ENCODE measurements around the gene SMARCC2. TPM values are rescaled to one million over a fixed set of nuclear protein-coding genes. Genes with fewer than 3 reads are reported as not detected.
A peak's percentile ranks its signal among the peaks of the same experiment; 100 is the strongest.

SMARCC2 gene
- total RNA-seq (2022) (89.1 and 94.8 TPM in 2 replicates), Bru-seq, nascent RNA (percentile 91 among the genes with signal in this experiment), BruChase-seq, experiment 1, labeled RNA remaining after a 2-hour chase (percentile 96 among the genes with signal in this experiment), BruChase-seq, experiment 2, labeled RNA remaining after a 6-hour chase (percentile 97 among the genes with signal in this experiment)
- long read RNA-seq, full-length matches to known transcripts = 17 of 63 reads
- long read RNA-seq, partial matches to known transcripts = 29 of 63 reads
- long read RNA-seq, other reads (novel, unspliced or antisense) = 17 of 63 reads

DNA sequence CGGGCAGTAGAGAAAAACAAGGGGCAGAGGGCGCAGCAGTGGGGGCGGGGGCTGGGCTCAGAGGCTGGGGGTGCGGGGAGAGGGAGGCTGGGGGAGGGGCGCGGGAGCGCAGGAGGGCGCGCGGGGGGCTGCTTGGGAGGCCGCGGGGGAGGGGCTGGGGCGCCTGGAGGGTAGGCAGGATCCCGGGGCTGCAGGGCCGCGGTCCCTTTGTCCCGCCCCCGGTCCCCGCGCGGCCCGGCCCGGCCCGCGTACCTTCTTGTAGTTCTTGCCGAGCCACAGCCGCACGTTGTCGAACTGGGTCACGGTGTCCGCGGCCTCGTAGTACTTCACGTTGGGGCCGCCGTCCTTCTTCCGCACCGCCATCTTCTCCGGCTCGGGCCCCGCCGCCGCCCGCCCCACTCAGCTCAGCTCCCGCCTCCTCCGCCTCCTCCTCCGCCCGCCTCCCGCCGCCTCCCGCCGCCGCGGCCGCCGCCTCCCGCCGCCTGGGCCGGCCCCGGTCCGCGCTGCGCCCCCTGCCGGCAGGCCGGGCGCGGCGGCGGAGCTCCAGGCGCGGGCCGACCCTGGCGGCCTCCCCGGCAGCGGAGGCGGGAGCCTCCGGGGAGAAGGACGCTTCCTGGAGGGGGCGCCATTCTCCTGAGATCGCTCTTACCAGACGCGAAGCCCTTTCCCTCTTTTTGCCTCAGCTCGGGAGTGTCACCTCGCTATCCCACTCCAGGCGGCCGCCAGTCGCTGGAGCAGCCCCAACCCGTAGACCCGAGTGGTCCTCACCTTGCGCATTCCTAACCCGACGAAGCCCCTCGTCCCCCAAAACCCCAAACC is at the start of gene SMARCC2:
Gene SMARCC2, minus strand, starts transcription at position 385 of the 819 bp plus-strand sequence. Its CDS starts 22 bp downstream, at position 363.
- POLR2A ChIA-PET = interaction anchor here (0.7 to 2.3 kb wide), 11 partner anchors 17 to 127 kb away, joined by 3 to 20 read pairs (median 5); partner anchors contain the start of genes CNPY2, COQ10A, ESYT1 and MYL6
- Histone ChIP-seq H3K4me3 (ENCODE audit: low read depth, low read length) (peak within 1 kb of the TSS; percentile 49), H3K36me3 (ENCODE audit: control insufficient read depth, insufficient read depth, low read length) (peaks cover 3% of the 10 kb centered on the region; the same call in 1 of the 2 replicates), H3K27me3 (replicated peaks; ENCODE audit: control insufficient read depth, insufficient read depth, low read length) (no peaks in the 10 kb centered on the region), H3K4me1 (peaks cover 19% of the 10 kb centered on the region), H3K9me3 (no peaks in the 10 kb centered on the region)
- H3K4me3 Mint-ChIP-seq (ENCODE audit: unreplicated experiment) = peak within 1 kb of the TSS; percentile 97
- no peaks in the 10 kb centered on the region for H3K9me3 Mint-ChIP-seq (ENCODE audit: unreplicated experiment)
- peak; percentile 92 to 94 for DNase-seq
- TF ChIP-seq, protein P1, sequence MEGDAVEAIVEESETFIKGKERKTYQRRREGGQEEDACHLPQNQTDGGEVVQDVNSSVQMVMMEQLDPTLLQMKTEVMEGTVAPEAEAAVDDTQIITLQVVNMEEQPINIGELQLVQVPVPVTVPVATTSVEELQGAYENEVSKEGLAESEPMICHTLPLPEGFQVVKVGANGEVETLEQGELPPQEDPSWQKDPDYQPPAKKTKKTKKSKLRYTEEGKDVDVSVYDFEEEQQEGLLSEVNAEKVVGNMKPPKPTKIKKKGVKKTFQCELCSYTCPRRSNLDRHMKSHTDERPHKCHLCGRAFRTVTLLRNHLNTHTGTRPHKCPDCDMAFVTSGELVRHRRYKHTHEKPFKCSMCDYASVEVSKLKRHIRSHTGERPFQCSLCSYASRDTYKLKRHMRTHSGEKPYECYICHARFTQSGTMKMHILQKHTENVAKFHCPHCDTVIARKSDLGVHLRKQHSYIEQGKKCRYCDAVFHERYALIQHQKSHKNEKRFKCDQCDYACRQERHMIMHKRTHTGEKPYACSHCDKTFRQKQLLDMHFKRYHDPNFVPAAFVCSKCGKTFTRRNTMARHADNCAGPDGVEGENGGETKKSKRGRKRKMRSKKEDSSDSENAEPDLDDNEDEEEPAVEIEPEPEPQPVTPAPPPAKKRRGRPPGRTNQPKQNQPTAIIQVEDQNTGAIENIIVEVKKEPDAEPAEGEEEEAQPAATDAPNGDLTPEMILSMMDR (IDR thresholded peaks at IDR 0.05; ENCODE audit: insufficient read depth in 1 of 2, low read depth in 1 of 2, low read length in 1 of 2, severe bottlenecking in 1 of 2, unreplicated experiment in 1 of 2) = peak; percentile 73 to 74
- no TSS peak for BruUV-seq (replicated peaks)
- CTCF ChIA-PET = interaction anchor here (0.6 to 3.8 kb wide), 28 partner anchors 8 to 451 kb away, joined by 3 to 99 read pairs (median 4); partner anchors contain the start of genes ANKRD52, CNPY2, COQ10A and ESYT1
- peaks cover 47% of the 10 kb centered on the region for H3K36me3 Mint-ChIP-seq (ENCODE audit: insufficient read depth, unreplicated experiment)
- peaks cover 29% of the 10 kb centered on the region for H3K4me1 Mint-ChIP-seq (ENCODE audit: low read depth, unreplicated experiment)
- intact Hi-C loops (cut with micrococcal nuclease; ENCODE audit: unreplicated experiment) = loop anchor here (1.0 to 2.0 kb wide), 2 partner anchors 30 to 63 kb away; no protein-coding TSS in a partner anchor
- H3K27ac Mint-ChIP-seq (ENCODE audit: unreplicated experiment) = peak within 1 kb of the TSS; percentile 98
- H3K27me3 Mint-ChIP-seq (ENCODE audit: insufficient read depth, unreplicated experiment) = peaks cover 3% of the 10 kb centered on the region

DNA sequence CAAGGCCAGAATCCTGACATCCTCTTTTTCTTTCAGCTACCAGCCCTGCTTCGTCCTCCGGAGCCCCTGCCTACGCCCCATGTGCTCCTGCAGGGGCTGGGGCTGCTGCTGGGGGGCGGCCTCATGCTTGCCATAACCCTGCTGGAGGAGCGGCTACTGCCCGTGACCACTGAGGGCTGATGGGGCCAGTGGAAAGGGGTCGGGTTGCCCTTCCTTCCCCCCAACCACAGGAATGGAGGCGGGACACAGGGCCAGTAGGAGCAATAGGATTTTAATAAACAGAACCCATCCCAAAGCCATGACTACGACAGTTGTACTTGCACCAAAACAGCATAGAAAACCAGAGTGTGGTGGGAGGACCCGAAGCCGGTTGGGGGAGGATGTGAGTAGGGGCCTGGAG is 48.3 kb upstream of the SMARCC2 start:
- Mint-ChIP-seq H3K36me3 (ENCODE audit: insufficient read depth, unreplicated experiment) (peaks cover 59% of the 10 kb centered on the region), H3K4me1 (ENCODE audit: low read depth, unreplicated experiment) (peaks cover 21% of the 10 kb centered on the region), H3K4me3 (ENCODE audit: unreplicated experiment) (no peak overlapping the region), H3K9me3 (ENCODE audit: unreplicated experiment) (no peaks in the 10 kb centered on the region), H3K27ac (ENCODE audit: unreplicated experiment) (no peak overlapping the region), H3K27me3 (ENCODE audit: insufficient read depth, unreplicated experiment) (no peaks in the 10 kb centered on the region)
- Histone ChIP-seq H3K9me3 (no peaks in the 10 kb centered on the region), H3K4me3 (ENCODE audit: low read depth, low read length) (no peak overlapping the region), H3K36me3 (ENCODE audit: control insufficient read depth, insufficient read depth, low read length) (peaks cover 5% of the 10 kb centered on the region), H3K4me1 (peaks cover 13% of the 10 kb centered on the region), H3K27me3 (replicated peaks; ENCODE audit: control insufficient read depth, insufficient read depth, low read length) (no peaks in the 10 kb centered on the region)
- no TSS peak for BruUV-seq (replicated peaks)
- ChIA-PET CTCF (no interaction called here), POLR2A (no interaction called here)
- DNase-seq = no peak
- intact Hi-C loops (cut with micrococcal nuclease; ENCODE audit: unreplicated experiment) = no loop called here
- TF ChIP-seq, protein P1 (IDR thresholded peaks at IDR 0.05; ENCODE audit: insufficient read depth in 1 of 2, low read depth in 1 of 2, low read length in 1 of 2, severe bottlenecking in 1 of 2, unreplicated experiment in 1 of 2) = no peak

DNA sequence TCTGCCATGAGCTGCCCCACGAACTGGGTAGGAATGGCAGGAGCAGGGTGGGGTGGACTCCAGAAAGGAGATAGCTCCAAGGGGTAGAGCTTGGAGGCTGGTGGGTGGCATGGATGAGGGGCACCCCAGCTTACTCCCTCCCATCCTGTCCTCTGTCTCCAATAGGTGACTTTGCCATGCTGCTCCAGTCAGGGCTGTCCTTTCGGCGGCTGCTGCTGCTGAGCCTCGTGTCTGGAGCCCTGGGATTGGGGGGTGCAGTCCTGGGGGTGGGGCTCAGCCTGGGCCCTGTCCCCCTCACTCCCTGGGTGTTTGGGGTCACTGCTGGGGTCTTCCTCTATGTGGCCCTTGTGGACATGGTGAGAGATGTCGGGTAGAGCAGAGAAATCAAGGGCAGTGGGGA is 47.7 kb upstream of the SMARCC2 start:
- H3K36me3 Mint-ChIP-seq (ENCODE audit: insufficient read depth, unreplicated experiment) = peaks cover 53% of the 10 kb centered on the region
- ChIA-PET CTCF (no interaction called here), POLR2A (no interaction called here)
- H3K9me3 Mint-ChIP-seq (ENCODE audit: unreplicated experiment) = no peaks in the 10 kb centered on the region
- BruUV-seq (replicated peaks) = no TSS peak
- no peak overlapping the region for H3K4me3 Mint-ChIP-seq (ENCODE audit: unreplicated experiment)
- intact Hi-C loops (cut with micrococcal nuclease; ENCODE audit: unreplicated experiment) = no loop called here
- no peaks in the 10 kb centered on the region for H3K27me3 Mint-ChIP-seq (ENCODE audit: insufficient read depth, unreplicated experiment)
- no peak overlapping the region for H3K27ac Mint-ChIP-seq (ENCODE audit: unreplicated experiment)
- peaks cover 16% of the 10 kb centered on the region for H3K4me1 Mint-ChIP-seq (ENCODE audit: low read depth, unreplicated experiment)
- peaks cover 11% of the 10 kb centered on the region for H3K4me1 ChIP-seq
- TF ChIP-seq, protein P1 (IDR thresholded peaks at IDR 0.05; ENCODE audit: insufficient read depth in 1 of 2, low read depth in 1 of 2, low read length in 1 of 2, severe bottlenecking in 1 of 2, unreplicated experiment in 1 of 2) = no peak
- DNase-seq = no peak
- no peaks in the 10 kb centered on the region for H3K9me3 ChIP-seq
- no peak overlapping the region for H3K4me3 ChIP-seq (ENCODE audit: low read depth, low read length)
- H3K36me3 ChIP-seq (ENCODE audit: control insufficient read depth, insufficient read depth, low read length) = peaks cover 5% of the 10 kb centered on the region
- H3K27me3 ChIP-seq (replicated peaks; ENCODE audit: control insufficient read depth, insufficient read depth, low read length) = no peaks in the 10 kb centered on the region
